GM21717 (cell line): ENCODE data around the gene MARK3.
"Not testable (repeated sequence)": the region's sequence is repeated elsewhere in the genome, so short reads cannot be mapped to it uniquely, and the experiment has no call there.

Experiments used
- ATAC-seq: cut with Tn5 transposase; IDR thresholded peaks from one replicate; pipeline ENCODE4 v1.9.1; 2021; ENCODE audit warnings: mild to moderate bottlenecking, moderate library complexity; ENCODE audit not compliant: unreplicated experiment

Gene MARK3

DNA sequence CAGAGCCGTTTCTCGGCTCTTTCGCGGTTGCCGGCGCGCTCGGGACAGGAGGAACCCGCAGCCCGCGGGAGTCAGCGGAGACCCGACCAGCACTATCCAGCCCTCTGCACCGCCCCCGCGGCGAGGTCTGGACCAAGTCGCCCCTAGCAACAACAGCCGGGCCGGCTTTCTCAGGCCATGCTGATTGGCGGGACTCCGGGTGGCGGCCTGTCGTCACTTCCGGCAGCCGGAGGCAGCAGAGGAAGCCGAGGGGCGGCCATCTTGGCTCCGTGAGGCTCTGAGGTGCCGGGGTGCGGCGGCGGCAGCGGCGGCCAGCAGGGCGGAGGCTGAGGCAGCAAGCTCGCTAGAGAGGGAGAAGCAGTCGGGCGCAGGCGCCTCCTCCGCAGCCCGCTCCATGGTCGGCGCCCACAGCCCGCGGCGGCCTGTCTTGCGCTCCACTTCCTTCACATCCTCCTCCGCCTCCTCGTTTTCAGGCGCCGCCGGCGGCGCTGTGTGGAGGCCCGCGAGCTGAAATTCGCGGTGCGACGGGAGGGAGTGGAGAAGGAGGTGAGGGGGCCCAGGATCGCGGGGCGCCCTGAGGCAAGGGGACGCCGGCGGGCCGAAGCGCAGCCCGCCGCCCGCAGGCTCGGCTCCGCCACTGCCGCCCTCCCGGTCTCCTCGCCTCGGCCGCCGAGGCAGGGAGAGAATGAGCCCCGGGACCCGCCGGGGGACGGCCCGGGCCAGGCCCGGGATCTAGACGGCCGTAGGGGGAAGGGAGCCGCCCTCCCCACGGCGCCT, at the start of gene MARK3:
TSS of gene MARK3 (plus strand) at position 264 of the 777 bp plus-strand sequence. CDS start 615 bp downstream, outside the sequence.
- ATAC-seq: peak; percentile 94

DNA sequence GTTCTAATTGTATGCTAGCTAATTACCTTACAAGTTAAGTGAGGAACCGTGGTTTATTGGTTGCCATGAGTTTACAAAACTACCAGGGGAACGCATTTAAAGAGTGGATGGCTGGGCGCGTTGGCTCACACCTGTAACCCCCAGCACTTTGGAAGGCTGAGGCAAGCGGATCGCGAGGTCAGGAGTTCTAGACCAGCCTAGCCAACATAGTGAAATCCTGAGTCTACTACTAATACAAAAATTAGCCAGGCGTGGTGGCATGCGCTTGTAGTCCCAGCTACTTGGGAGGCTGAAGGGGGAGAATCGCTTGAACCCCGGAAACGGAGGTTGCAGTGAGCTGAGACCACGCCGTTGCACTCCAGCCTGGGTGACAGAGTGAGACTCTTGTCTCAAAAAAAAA, 49.0 kb upstream of the MARK3 start:
- ATAC-seq: no peak

GRCh38 chr14:103337794-103338193, 47.4 kb upstream of the MARK3 start:
- ATAC-seq: no peak

- ATAC-seq: no peak
These were observed 45.7 kb upstream of the MARK3 start for GRCh38 chr14:103339561-103339960.

GRCh38 chr14:103340480-103341212, 44.6 kb upstream of the MARK3 start:
- ATAC-seq: no peak

- ATAC-seq: no peak
These were observed 43.7 kb upstream of the MARK3 start for GRCh38 chr14:103341250-103342129.

GRCh38 chr14:103343164-103343879, 41.9 kb upstream of the MARK3 start:
- ATAC-seq: no peak

DNA sequence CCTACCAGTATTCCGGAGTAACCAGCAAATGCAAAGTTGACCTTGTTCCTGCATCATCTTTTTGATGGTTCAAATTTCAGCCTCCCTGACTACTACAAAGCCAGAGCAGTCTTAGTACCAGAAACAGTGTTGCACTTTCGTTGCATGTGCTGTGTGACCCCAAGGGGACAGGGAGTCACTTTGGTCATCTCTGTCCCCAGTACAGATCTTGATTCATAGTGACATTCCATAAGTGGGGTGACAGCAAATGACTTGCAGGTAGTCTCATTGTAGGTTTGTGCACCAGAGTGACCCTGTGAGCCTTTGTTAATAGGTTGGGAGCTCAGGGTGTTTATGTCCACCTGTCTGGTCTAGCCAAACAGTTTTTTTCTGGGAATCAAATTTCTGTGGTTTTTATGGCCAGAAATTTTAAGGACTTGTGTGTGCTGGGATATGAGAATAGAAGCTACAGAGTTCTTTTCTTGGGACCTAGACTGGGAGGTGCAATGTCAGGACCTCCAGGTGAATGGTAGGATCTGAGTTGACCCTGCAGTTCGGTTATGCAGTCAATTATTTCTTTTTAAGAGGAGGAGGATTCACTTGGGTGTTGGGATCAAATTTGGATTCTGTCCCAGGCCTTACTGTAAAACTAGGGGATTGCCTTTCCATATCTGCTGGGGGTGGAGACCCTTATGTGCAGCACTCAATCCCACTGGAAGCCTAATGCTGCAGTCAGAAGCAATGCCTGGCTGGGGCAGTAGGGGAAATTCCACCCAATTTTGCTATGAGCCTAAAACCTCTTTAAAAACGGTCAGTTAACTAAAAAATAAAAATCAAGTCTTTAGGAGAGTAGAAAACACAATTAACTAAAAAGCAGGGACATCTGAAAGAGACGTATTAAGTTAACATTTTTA, 41.1 kb upstream of the MARK3 start:
- no peak for ATAC-seq

GRCh38 chr14:103346286-103346685, 38.9 kb upstream of the MARK3 start:
- ATAC-seq: no peak

DNA sequence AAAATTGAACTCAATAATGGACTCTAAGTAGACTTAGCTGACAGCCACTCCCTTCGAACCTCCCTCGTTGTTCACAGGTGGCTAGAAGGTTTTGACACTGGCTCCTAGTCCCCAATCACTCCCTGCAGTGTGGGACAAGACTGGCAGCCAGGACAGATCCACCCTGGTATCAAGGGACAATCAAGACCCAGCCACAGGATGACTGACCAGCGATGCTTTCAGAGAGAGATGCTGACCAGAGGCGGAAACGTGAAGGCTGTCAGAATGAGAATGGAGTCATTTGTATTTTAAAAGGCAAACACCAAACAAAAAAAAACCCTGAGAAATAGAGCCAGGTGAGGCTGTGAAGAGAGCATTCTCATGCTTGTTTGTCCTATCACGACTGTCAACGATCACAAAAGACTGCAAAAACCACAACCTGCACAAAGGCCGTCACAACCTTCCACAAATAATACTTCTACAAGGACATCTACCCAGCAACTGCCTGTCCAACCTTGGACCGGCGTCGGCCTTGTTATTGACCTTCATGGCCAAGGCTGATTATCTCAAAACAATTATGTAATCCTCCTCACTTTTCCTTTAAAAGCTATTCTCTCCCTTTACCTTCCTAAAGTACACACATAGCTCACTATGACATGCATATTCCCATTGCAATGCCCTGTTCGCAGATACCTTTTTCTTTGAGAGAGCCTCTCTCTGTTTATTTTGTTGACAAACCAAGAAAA, 38.0 kb upstream of the MARK3 start:
- ATAC-seq: no peak

- ATAC-seq: no peak
These were observed 37.1 kb upstream of the MARK3 start for GRCh38 chr14:103348154-103348553.

GRCh38 chr14:103349982-103350381, 35.2 kb upstream of the MARK3 start:
- no peak for ATAC-seq

DNA sequence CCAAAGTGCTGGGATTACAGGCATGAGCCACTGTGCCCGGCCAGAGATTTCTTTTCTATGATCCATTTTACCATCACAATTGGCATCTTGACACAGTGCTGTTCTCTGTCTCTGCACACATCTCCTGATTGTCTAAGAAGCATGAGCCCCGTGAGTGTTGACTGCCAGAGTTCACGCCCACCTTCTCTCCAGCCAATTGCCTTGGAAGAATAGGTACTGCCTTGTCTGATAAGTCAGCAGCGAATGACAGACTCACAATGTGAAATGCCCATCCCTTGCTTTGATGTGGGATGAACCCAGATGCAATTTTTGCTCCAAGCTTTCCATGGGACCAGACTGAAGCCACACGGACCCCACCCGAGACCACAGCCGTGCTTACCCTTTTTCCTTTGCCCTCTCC, 31.9 kb upstream of the MARK3 start:
- ATAC-seq: no peak

GRCh38 chr14:103354141-103354540, 31.1 kb upstream of the MARK3 start:
- no peak for ATAC-seq

GRCh38 chr14:103356024-103356682, 29.1 kb upstream of the MARK3 start:
- no peak for ATAC-seq

DNA sequence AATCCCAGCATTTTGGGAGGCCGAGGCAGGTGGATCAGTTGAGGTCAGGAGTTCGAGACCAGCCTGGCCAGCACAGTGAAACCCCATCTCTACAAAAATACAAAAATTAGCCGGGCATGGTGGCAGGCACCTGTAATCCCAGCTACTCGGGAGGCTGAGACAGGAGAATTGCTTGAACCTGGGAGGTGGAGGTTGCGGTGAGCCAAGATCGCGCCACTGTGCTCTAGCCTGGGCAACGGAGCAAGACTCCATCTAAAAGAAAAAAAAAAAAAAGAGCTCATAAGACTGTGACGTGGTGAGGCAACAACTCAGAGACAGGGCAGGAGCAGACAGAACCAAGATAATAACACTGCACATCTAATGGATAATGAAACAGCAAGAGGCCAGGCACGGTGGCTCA, 27.7 kb upstream of the MARK3 start:
- ATAC-seq: not testable (repeated sequence)

DNA sequence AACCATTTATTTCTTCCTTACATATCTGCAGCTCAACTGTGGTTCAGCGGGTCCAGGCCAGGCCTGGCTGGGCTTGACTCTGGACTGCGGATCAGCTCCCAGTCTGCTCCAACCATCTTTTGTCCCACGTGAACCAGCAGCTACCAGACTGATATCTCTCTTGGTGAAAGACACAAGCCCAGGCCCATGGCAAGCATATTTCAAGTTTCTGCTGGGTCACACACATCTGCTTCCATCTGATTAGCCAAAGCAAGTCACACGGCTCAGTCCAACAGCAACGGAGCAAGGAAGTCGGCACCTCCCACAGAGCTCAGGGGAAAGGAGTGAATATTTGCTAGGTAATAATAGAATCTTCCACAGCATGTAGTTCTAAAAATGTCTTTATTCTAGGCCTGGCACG, 24.7 kb upstream of the MARK3 start:
- no peak for ATAC-seq

- no peak for ATAC-seq
These were observed 23.3 kb upstream of the MARK3 start for GRCh38 chr14:103361867-103362266.
